SU-DHL-6 (cell line): ENCODE results near the gene TROAP.

Experiments
- H2AFZ ChIP-seq: fragments of 200-600 bp; sonication (generic); 2 replicates; pipeline ENCODE4 v1.6.1; 2014; ENCODE audit warnings: low read depth, mild to moderate bottlenecking, moderate library complexity, mixed read lengths, antibody characterized with exemption, low read length; ENCODE audit not compliant: severe bottlenecking
- H3F3A ChIP-seq: fragments of 200-600 bp; shearing (Covaris generic); 2 replicates; pipeline ENCODE4 v1.6.0; 2016; ENCODE audit warnings: antibody characterized with exemption, mild to moderate bottlenecking; ENCODE audit not compliant: insufficient read depth
- H3K27ac ChIP-seq: fragments of 200-600 bp; sonication (generic); 2 replicates; pipeline ENCODE4 v1.5.1; 2016; ENCODE audit warnings: low read depth, mild to moderate bottlenecking, low read length, moderate library complexity, mixed read lengths
- H3K27me3 ChIP-seq: fragments of 200-600 bp; sonication (generic), shearing (Covaris generic); 2 replicates; pipeline ENCODE4 v1.6.0; 2014; ENCODE audit warnings: mild to moderate bottlenecking, low read length
- H3K36me3 ChIP-seq: fragments of 200-600 bp; sonication (generic); 2 replicates; pipeline ENCODE4 v1.6.1; 2014; ENCODE audit warnings: mild to moderate bottlenecking, low read length, mixed read lengths
- H3K4me2 ChIP-seq: fragments of 300-600, 200-600 bp; shearing (Covaris generic), sonication (generic); 2 replicates; pipeline ENCODE4 v1.6.0; 2014; ENCODE audit warnings: low read length, low read depth, mild to moderate bottlenecking; ENCODE audit not compliant: poor library complexity, severe bottlenecking
- H3K4me3 ChIP-seq: fragments of 200-600 bp; sonication (generic); 2 replicates; pipeline ENCODE4 v1.5.1; 2014; ENCODE audit warnings: antibody characterized with exemption, low read length, mild to moderate bottlenecking, mixed read lengths; ENCODE audit not compliant: insufficient read depth, poor library complexity, severe bottlenecking
- H3K79me2 ChIP-seq: fragments of 200-600 bp; sonication (generic); 2 replicates; pipeline ENCODE4 v1.6.1; 2014; ENCODE audit warnings: mild to moderate bottlenecking, low read length, moderate library complexity; ENCODE audit not compliant: insufficient read depth
- H3K9ac ChIP-seq: fragments of 200-600 bp; sonication (generic); 2 replicates; pipeline ENCODE4 v1.7.0; 2014; ENCODE audit warnings: mild to moderate bottlenecking, low read length
- H3K9me2 ChIP-seq: fragments of 200-600 bp; sonication (generic); replicated peaks from 2 replicates; pipeline ENCODE4 v1.6.1; 2014; ENCODE audit warnings: low read length; ENCODE audit not compliant: insufficient read depth
- H3K9me3 ChIP-seq: fragments of 200-600 bp; sonication (generic); 2 replicates; pipeline ENCODE4 v1.6.1; 2014; ENCODE audit warnings: low read length, mixed read lengths; ENCODE audit not compliant: insufficient read depth
- H4K20me1 ChIP-seq: fragments of 200-600 bp; sonication (generic); 2 replicates; pipeline ENCODE4 v1.6.1; 2014; ENCODE audit warnings: low read depth, mild to moderate bottlenecking, antibody characterized with exemption, low read length, moderate library complexity, mixed read lengths
- CTCF ChIP-seq: fragments of 200-600 bp; sonication (generic); IDR thresholded peaks from one replicate; pipeline ENCODE4 v1.5.1; 2017; ENCODE audit warnings: antibody characterized with exemption, mild to moderate bottlenecking, low read length, moderate library complexity; ENCODE audit not compliant: insufficient read depth, poor library complexity, severe bottlenecking
- EZH2phosphoT487 ChIP-seq: fragments of 200-600 bp; sonication (generic), shearing (Covaris generic); conservative IDR thresholded peaks from 2 replicates; pipeline ENCODE4 v1.6.1; 2018; ENCODE audit warnings: mild to moderate bottlenecking, antibody characterized with exemption, low read length, moderate library complexity, mixed read lengths

TROAP gene

GRCh38 chr12:49327368-49327767 lies 4.3 kb downstream of the TROAP start:
- H3K27ac ChIP-seq, result no peak overlapping the region
- H4K20me1 ChIP-seq, result no peaks in the 10 kb centered on the region
- H3K4me3 ChIP-seq, result no peak overlapping the region
- H3K27me3 ChIP-seq, result no peaks in the 10 kb centered on the region
- peaks cover 15% of the 10 kb centered on the region for H3K79me2 ChIP-seq
- TF ChIP-seq CTCF (no peak), EZH2phosphoT487 (no peak)
- no peaks in the 10 kb centered on the region for H3K9me3 ChIP-seq
- no peak overlapping the region for H3K4me2 ChIP-seq
- no peaks in the 10 kb centered on the region; the same call in none of the 2 replicates for H3K36me3 ChIP-seq
- no peaks in the 10 kb centered on the region for H3F3A ChIP-seq
- no peak overlapping the region for H3K9ac ChIP-seq
- H3K9me2 ChIP-seq, result no peaks in the 10 kb centered on the region
- no peak overlapping the region for H2AFZ ChIP-seq

DNA sequence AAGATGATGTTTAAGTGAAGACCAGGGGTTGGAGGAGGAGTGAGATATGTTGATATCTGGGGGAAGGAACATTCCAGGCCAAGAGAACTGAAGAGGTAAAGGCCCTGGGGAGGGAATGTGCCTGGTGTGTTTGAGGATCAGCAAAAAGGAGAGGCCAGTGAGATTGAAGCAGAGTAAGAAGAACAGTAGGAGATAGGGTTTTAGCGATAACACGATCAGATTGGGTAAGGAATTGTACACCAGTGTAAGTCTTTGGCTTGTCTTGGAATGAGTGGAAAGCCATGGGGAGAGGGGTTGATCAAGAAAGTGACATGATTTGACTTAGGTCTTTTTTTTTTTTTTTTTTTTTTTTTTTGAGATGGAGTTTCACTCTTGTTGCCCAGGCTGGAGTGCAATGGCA lies 4.8 kb downstream of the TROAP start:
- H3K27me3 ChIP-seq, result no peaks in the 10 kb centered on the region
- H3K9me2 ChIP-seq, result no peaks in the 10 kb centered on the region
- H3K9ac ChIP-seq, result no peak overlapping the region
- H3K4me3 ChIP-seq, result no peak overlapping the region
- H3K36me3 ChIP-seq, result no peaks in the 10 kb centered on the region; the same call in none of the 2 replicates
- H3K9me3 ChIP-seq, result no peaks in the 10 kb centered on the region
- no peaks in the 10 kb centered on the region for H3F3A ChIP-seq
- peaks cover 15% of the 10 kb centered on the region for H3K79me2 ChIP-seq
- TF ChIP-seq CTCF (no peak), EZH2phosphoT487 (no peak)
- H4K20me1 ChIP-seq, result no peaks in the 10 kb centered on the region
- no peak overlapping the region for H2AFZ ChIP-seq
- no peak overlapping the region for H3K27ac ChIP-seq
- no peak overlapping the region for H3K4me2 ChIP-seq

- peaks cover 7% of the 10 kb centered on the region for H3K79me2 ChIP-seq
- H3K36me3 ChIP-seq, result no peaks in the 10 kb centered on the region; the same call in none of the 2 replicates
- H2AFZ ChIP-seq, result no peak overlapping the region
- H3K27ac ChIP-seq, result no peak overlapping the region
- H3K9ac ChIP-seq, result no peak overlapping the region
- no peaks in the 10 kb centered on the region for H3K9me2 ChIP-seq
- no peaks in the 10 kb centered on the region for H3F3A ChIP-seq
- H3K9me3 ChIP-seq, result no peaks in the 10 kb centered on the region
- no peaks in the 10 kb centered on the region for H4K20me1 ChIP-seq
- H3K4me3 ChIP-seq, result no peak overlapping the region
- H3K4me2 ChIP-seq, result no peak overlapping the region
- no peak for TF ChIP-seq EZH2phosphoT487
- no peak for TF ChIP-seq CTCF
- no peaks in the 10 kb centered on the region for H3K27me3 ChIP-seq
These were observed 5.8 kb downstream of the TROAP start for GRCh38 chr12:49328816-49329215.
